ENCODE data around the gene CAND2.

CAND2 gene

DNA sequence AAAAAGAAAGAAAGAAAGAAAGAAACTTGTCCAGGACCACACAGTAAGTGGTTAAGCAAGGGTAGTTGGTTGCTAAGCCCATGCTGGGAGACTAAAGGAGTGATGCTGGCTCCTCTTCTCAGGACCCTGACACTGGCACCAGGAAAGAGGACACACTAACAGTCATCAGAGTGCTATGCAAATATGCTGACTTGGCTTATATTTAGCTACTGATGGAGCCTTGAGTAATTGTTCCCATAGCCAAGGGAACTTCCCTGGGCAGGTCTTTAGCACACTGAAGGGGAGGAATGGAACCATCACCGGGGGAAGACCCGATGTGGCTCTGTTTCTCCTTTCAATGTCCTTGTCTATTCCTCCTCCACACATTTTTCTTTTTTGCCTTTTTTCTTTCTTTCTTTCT, 43.7 kb upstream of the CAND2 start:
- no peaks in the 10 kb centered on the region for H3K36me3 ChIP-seq (ENCODE audit: insufficient read depth, low read length)
- no peaks in the 10 kb centered on the region for H3F3A ChIP-seq (ENCODE audit: insufficient read depth, low read length)
- H3K27ac ChIP-seq (ENCODE audit: low read depth, low read length, poor library complexity, severe bottlenecking) = no peak overlapping the region
- H3K9me3 ChIP-seq (ENCODE audit: low read length) = no peaks in the 10 kb centered on the region
- H3K79me2 ChIP-seq (ENCODE audit: insufficient read depth, low read length) = no peaks in the 10 kb centered on the region
- H3K4me3 ChIP-seq (ENCODE audit: low read depth, low read length, poor library complexity, severe bottlenecking) = no peak overlapping the region
- no peak overlapping the region for H2AFZ ChIP-seq (ENCODE audit: low read length)
- H3K4me1 ChIP-seq (ENCODE audit: insufficient read depth, low read length, severe bottlenecking) = peaks cover 10% of the 10 kb centered on the region
- H3K27me3 ChIP-seq (ENCODE audit: insufficient read depth, low read length) = peaks cover 9% of the 10 kb centered on the region; the same call in 1 of the 2 replicates
- no peak overlapping the region for H3K9ac ChIP-seq (ENCODE audit: low read length)
- TF ChIP-seq CTCF (IDR thresholded peaks at IDR 0.05; ENCODE audit: low read length) = no peak
- TF ChIP-seq EZH2 (IDR thresholded peaks at IDR 0.05; ENCODE audit: borderline replicate concordance, low read length) = no peak
- no peaks in the 10 kb centered on the region for H4K20me1 ChIP-seq (ENCODE audit: insufficient read depth, low read length)
- H3K9me2 ChIP-seq (ENCODE audit: low read depth, low read length) = no peaks in the 10 kb centered on the region
- H3K4me2 ChIP-seq (ENCODE audit: low read length) = no peak overlapping the region

DNA sequence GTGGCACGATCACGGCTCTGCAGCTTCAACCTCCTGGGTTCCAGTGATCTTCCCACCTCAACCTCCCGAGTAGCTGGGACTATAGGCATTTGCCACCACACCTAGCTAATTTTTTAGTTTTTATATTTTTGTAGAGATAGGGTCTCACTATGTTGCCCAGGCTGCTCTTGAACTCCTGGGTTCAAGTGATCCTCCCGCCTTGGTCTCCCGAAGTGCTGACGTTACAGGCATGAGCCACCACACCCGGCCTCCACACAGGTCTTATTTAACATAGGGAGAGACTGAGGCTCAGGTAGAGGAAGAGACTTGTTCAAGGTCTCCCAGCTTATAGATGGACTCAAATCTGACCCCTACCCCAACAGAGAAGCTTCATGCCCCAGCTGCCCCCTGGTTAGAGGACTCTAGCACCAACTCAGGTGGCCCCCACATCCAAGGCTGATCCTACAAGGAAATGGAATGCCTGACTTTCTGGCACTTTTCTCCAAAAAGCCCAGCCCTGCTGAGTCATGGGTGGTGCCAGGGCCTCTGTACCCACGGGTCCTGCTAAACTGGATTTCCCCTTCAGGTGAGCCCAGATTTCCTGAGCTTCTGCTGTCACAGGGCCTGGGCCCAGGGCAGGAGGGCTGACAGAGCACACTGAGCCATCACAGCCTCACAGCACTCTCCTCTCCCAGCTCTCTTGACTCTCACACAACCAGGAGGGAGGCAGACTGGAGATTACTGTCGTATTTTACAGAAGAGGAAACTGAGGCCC, 43.0 kb upstream of the CAND2 start:
- no peaks in the 10 kb centered on the region for H4K20me1 ChIP-seq (ENCODE audit: insufficient read depth, low read length)
- H3K9ac ChIP-seq (ENCODE audit: low read length) = no peak overlapping the region
- no peak overlapping the region for H2AFZ ChIP-seq (ENCODE audit: low read length)
- H3K27me3 ChIP-seq (ENCODE audit: insufficient read depth, low read length) = peaks cover 9% of the 10 kb centered on the region; the same call in 1 of the 2 replicates
- peaks cover 10% of the 10 kb centered on the region for H3K4me1 ChIP-seq (ENCODE audit: insufficient read depth, low read length, severe bottlenecking)
- no peaks in the 10 kb centered on the region for H3K9me3 ChIP-seq (ENCODE audit: low read length)
- H3F3A ChIP-seq (ENCODE audit: insufficient read depth, low read length) = no peaks in the 10 kb centered on the region
- H3K79me2 ChIP-seq (ENCODE audit: insufficient read depth, low read length) = no peaks in the 10 kb centered on the region
- no peak overlapping the region for H3K27ac ChIP-seq (ENCODE audit: low read depth, low read length, poor library complexity, severe bottlenecking)
- H3K9me2 ChIP-seq (ENCODE audit: low read depth, low read length) = no peaks in the 10 kb centered on the region
- no peak overlapping the region for H3K4me2 ChIP-seq (ENCODE audit: low read length)
- TF ChIP-seq CTCF (IDR thresholded peaks at IDR 0.05; ENCODE audit: low read length) (no peak), EZH2 (IDR thresholded peaks at IDR 0.05; ENCODE audit: borderline replicate concordance, low read length) (no peak)
- no peaks in the 10 kb centered on the region for H3K36me3 ChIP-seq (ENCODE audit: insufficient read depth, low read length)
- no peak overlapping the region for H3K4me3 ChIP-seq (ENCODE audit: low read depth, low read length, poor library complexity, severe bottlenecking)

DNA sequence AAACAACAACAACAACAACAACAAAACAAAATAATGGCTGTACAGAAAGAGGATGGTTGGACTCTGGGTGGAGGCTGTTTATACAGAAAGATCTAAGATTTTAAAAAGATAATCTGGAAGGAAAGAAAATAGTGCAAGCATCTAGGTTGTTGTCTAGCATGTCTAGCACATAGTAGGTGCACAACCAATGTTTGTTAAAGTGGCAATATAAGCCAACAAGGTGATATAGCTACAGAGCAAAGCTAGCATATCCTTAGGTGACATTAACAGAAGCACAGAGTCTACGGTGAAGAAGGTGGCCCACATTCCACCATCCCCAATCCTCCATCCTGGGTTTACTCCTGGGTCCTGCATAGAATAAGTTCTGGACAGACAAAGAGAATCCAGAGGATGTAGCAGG, 42.2 kb upstream of the CAND2 start:
- Histone ChIP-seq H3F3A (ENCODE audit: insufficient read depth, low read length) (no peaks in the 10 kb centered on the region), H3K36me3 (ENCODE audit: insufficient read depth, low read length) (no peaks in the 10 kb centered on the region), H3K27me3 (ENCODE audit: insufficient read depth, low read length) (peaks cover 9% of the 10 kb centered on the region; the same call in 1 of the 2 replicates), H2AFZ (ENCODE audit: low read length) (no peak overlapping the region), H3K9me2 (ENCODE audit: low read depth, low read length) (no peaks in the 10 kb centered on the region), H4K20me1 (ENCODE audit: insufficient read depth, low read length) (no peaks in the 10 kb centered on the region), H3K4me3 (ENCODE audit: low read depth, low read length, poor library complexity, severe bottlenecking) (no peak overlapping the region), H3K9me3 (ENCODE audit: low read length) (no peaks in the 10 kb centered on the region), H3K4me2 (ENCODE audit: low read length) (no peak overlapping the region), H3K4me1 (ENCODE audit: insufficient read depth, low read length, severe bottlenecking) (peaks cover 7% of the 10 kb centered on the region), H3K79me2 (ENCODE audit: insufficient read depth, low read length) (no peaks in the 10 kb centered on the region), H3K27ac (ENCODE audit: low read depth, low read length, poor library complexity, severe bottlenecking) (no peak overlapping the region), H3K9ac (ENCODE audit: low read length) (no peak overlapping the region)
- TF ChIP-seq EZH2 (IDR thresholded peaks at IDR 0.05; ENCODE audit: borderline replicate concordance, low read length) (no peak), CTCF (IDR thresholded peaks at IDR 0.05; ENCODE audit: low read length) (no peak)

All from OCI-LY1 (cell line).